Hematopoietic multipotent progenitor cell (in vitro differentiated cells): Measurements from ENCODE around the gene CDHR5. TPM values are rescaled to one million over a fixed set of nuclear protein-coding genes. Genes with fewer than 3 reads are reported as not detected.
"Not testable (repeated sequence)": the region's sequence is repeated elsewhere in the genome, so short reads cannot be mapped to it uniquely, and the experiment has no call there.

Experiments
- DNase-seq, 3 donors: peaks; one replicate each; pipeline ENCODE4 v3.0.0-alpha.2; 2011 to 2015; ENCODE audit warnings: low read depth in 2 of 3, low spot score in 2 of 3
- total RNA-seq: library from RNA; depleted of rRNA; stranded (reverse); fragments of >200 nt; gene quantifications from one replicate; pipeline ENCODE4 v1.2.3, GENCODE V29; 2012

Gene CDHR5
- total RNA-seq, 1 donor: not detected

DNA sequence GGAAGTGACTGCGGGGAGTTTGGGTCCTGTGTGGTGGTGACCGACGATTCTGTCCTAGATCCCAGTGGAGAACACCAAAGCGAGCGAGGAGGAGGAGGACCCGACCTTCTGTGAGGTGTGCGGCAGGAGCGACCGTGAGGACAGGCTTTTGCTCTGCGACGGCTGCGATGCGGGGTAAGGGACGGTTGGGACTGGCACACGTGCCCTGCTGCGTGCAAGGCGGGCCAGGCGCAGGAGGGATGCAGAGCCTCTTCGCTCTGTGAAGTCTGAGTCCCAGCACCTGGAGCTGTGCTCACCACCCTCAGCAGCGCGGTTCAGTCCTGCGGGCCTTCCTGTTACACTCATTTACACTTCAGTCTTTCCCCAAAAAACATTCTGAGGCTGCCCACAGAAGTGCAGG, 32.3 kb downstream of the CDHR5 start:
- no peak for DNase-seq

- DNase-seq: no peak
Observed at GRCh38 chr11:590997-591396, 33.8 kb downstream of the CDHR5 start.

DNA sequence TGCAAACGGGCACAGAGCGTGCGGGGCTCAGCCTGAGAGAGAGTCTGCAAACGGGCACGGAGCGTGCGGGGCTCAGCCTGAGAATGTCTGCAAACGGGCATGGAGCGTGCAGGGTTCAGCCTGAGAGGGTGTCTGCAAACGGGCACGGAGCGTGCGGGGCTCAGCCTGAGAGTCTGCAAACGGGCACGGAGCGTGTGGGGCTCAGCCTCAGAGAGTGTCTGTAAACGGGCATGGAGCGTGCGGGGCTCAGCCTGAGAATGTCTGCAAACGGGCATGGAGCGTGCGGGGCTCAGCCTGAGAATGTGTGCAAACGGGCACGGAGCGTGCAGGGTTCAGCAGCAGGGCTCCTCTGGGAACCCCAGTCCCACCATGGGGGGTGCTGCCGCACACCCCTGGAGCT, 35.0 kb downstream of the CDHR5 start:
- DNase-seq: no peak

DNA sequence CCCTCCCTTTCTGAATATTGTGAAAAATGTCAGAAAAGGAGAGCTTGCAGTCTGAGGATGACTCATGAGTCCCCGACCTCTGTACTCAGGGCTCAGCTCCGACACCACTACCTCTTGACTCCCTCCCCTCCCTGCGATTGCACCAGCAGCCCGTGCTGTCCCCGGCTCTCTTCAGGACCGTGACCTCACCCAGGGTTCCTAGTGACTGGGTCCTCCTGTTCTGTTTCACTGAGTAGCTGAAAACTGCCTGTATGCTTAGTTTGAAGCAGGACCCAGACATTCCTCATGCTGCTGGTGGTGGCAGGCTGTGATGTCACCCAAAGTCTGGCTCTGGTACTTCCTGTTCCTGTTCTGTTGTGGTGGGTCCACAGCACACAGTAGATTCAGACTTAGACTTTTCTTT, 36.8 kb downstream of the CDHR5 start:
- DNase-seq: peak; percentile 29 to 68 (median 45)

- no peak for DNase-seq
Observed at GRCh38 chr11:587546-587945, 37.2 kb downstream of the CDHR5 start.

GRCh38 chr11:586376-587316, 38.1 kb downstream of the CDHR5 start:
- no peak for DNase-seq

GRCh38 chr11:584287-584686, 40.5 kb downstream of the CDHR5 start:
- no peak for DNase-seq

DNA sequence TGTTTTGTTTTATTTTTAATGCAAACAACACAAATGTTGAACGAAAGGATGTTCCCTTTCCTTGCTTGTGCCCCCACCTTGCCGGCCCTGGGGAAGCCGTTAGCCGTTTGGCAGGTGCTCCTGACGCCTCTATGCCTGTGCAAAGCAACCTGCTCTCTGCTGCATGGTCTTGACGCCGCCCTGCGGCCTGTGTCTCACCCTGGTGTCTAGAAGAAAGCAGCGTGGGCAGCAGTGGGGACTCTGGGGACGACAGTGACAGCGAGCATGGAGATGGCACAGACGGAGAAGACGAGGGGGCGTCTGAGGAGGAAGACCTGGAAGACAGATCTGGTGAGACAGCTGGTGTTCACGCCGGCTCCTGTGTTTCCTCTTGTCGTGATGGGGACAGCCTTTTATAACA, 43.0 kb downstream of the CDHR5 start:
- DNase-seq: no peak

DNA sequence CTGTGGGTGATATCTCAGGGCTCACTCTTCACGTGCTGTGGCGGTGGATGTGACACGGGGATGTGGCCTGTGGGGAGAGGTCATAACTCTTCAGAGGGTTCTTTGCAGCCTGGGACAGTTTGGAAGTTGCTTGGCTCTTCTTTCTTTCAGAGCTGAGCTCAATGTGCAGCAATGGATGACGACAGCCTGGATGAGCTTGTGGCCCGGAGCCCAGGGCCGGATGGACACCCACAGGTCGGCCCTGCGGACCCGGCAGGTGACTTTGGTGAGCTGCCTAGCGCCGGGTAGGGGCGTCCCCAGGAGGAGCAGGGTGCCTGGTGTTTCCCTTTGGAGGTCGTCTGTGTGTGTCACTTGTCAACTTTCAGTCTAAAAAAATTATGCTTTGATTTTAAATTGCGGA, 43.4 kb downstream of the CDHR5 start:
- no peak for DNase-seq

- DNase-seq: no peak
Observed at GRCh38 chr11:579830-580601, 44.7 kb downstream of the CDHR5 start.

- DNase-seq: no peak
Observed at GRCh38 chr11:578276-579035, 46.3 kb downstream of the CDHR5 start.

GRCh38 chr11:577611-577894, 47.2 kb downstream of the CDHR5 start:
- DNase-seq: no peak

DNA sequence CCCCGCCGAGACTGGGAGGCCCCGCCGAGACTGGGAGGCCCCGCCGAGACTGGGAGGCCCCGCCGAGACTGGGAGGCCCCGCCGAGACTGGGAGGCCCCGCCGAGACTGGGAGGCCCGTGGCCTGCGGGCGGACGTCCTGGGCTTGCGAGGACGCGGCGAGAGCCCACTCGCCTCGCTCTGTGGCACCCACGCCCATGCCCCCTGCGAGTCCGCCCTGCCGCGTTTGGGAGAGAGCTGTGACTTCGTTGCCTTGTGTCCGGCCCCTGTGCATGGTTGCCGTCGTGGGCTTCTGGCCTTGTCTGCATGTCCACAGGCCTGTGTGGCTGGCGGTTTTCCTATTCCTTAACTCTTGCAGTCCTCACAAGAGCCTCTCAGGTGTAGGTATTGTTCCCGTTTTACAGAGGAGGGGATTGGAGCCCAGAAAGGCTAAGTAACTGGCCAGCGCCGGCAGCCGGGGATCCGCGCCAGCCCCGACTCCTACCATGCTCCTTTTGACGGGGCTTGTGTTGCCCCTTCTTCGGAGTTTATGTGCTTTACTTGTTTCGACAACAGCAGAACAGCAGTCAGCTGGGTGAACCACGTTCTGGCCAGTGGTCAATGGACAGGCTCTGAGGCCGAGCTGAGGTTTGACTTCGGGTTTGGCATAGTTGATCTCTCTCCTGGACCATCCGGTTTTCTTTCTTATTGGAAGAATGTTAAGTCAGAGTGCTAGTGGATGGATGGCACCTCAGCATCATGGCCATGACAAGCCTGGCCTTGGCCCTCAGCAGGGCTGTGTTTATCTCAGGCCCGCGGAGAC, 47.7 kb downstream of the CDHR5 start:
- no peak for DNase-seq

DNA sequence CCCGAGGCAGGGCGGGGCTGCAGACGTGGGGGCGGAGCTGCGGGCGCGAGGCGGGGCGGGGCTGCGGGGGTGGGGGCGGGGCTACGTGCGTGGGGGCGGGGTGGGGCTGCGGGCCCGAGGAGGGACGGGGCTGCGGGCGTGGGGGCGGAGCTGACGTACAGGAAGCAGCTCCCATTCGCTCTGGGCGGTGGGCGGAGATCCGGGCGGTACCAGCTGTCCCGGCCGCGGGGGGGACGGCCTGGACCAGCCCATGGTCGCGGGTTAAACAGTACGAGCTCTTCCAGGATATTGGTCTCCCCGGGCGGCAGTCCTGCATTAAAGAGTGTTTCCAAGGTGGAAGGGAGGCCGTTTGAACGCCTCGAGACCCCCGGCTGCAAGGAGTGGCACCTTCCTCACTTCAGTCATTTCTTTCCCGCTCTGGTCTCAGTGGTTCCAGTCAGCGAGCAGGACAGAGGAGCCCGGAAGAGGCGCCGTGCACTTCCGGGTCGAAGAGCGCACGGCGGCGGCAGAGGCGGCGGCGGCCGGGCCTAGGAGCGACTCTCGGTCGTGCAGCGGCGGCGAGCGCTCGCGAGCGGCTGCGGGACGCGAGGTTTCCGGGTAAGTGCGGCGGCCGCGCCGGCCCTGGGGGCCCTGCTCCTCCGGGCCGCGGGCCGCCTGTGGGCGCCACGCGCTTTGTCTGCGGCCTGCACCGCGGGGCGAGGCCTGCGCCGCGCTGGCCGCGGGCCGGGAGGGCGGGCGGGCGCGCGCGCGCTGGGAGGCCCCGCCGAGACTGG, 48.6 kb downstream of the CDHR5 start, which contains the start of gene PHRF1:
Gene PHRF1 (plus strand): TSS at position 475 of the 773 bp plus-strand sequence. CDS start 5,043 bp downstream, outside the sequence.
- peak; percentile 91 to 94 (median 94) for DNase-seq

DNA sequence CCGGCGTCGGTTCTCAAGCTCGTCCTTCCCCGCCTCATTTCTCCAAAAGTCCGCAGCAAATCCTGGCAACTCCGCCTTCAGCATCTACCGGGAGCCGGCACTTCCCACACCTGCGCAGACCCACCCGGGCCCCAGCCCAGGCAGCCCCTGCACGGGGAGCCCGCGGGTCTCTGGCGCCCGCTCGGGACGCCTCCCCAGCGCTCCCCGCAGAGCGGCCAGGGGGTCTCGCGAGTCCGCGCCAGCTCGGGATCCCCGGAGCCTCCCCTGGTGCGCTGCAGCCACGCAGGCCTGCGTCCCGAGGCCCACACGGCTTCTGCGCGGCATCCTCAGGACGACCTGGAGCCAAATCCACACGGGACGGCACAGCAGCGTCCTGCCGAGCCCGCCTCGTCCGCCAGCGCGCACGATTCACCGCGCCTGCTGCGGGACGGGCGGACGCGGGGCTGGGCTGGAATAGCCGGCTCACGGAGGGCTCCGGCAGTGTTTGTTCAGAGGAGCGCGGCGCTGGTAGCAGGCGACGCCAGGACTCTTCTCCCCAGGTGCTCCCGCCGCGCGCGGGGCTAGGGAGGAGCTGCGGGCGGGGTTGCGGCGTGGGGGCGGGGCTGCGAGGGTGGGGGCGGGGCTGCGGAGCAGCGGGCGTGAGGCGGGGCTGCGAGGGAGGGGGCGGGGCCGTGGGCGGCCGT, 49.3 kb downstream of the CDHR5 start:
- DNase-seq: peak in 2 of 3 donors; percentile 59 to 63

GRCh38 chr11:574632-575312, 50.0 kb downstream of the CDHR5 start:
- no peak for DNase-seq

GRCh38 chr11:574031-574570, 50.7 kb downstream of the CDHR5 start:
- DNase-seq: not testable (repeated sequence)

DNA sequence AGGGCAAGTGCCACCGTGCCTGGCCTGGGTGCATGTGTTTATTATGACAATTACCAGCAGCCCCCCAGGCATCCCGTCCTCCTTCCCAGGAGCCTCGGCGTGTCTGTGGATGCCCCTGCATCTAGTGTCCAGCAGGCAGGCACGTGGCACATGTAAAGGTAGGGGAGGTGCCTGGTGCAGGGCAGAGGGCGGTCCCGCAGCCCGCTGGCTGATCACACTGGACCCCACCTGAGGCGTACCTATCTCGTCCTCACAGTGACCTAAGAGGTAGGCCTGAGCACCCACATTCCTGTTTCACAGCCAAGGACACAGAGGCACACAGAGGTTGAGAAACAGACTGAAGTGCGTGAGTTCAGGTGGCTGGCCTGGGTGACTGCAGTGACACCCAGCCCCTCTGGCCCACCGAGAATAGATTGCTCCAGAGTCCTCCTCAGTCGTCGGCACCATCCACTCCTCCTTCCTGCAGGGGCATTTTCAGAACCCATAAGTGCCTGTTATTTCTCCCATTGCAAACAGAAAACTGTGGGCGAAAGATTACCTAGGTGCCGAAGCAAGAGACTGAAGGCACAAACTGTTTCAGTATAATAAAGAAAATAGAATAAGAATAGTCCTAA, 51.5 kb downstream of the CDHR5 start:
- no peak for DNase-seq
